Activated gamma-delta T cell (primary cell): ENCODE measurements around the gene KAT6B.
"Not testable (repeated sequence)": the region's sequence is repeated elsewhere in the genome, so short reads cannot be mapped to it uniquely, and the experiment has no call there.

Experiments
- DNase-seq: peaks from one replicate; lab custom pipeline; 2025; lab: John Stamatoyannopoulos, UW
- total RNA-seq, 2 donors: gene quantifications; one replicate each; lab custom pipeline; 2026; lab: John Stamatoyannopoulos, UW

KAT6B gene
- 72.7 to 100 reads per million in 2 donors for total RNA-seq

DNA sequence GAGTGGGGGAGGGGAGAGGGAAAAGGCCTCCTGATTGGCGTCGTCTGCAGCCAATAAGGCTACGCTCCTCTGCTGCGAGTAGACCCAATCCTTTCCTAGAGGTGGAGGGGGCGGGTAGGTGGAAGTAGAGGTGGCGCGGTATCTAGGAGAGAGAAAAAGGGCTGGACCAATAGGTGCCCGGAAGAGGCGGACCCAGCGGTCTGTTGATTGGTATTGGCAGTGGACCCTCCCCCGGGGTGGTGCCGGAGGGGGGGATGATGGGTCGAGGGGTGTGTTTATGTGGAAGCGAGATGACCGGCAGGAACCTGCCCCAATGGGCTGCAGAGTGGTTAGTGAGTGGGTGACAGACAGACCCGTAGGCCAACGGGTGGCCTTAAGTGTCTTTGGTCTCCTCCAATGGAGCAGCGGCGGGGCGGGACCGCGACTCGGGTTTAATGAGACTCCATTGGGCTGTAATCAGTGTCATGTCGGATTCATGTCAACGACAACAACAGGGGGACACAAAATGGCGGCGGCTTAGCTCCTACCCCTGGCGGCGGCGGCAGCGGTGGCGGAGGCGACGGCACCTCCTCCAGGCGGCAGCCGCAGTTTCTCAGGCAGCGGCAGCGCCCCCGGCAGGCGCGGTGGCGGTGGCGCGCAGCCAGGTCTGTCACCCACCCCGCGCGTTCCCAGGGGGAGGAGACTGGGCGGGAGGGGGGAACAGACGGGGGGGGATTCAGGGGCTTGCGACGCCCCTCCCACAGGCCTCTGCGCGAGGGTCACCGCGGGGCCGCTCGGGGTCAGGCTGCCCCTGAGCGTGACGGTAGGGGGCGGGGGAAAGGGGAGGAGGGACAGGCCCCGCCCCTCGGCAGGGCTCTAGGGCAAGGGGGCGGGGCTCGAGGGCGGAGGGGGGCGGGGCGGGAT, at the start of gene KAT6B:
TSS of gene KAT6B (plus strand) at position 459 of the 903 bp plus-strand sequence. CDS start 16,258 bp downstream, outside the sequence.
- DNase-seq: peak; percentile 95

DNA sequence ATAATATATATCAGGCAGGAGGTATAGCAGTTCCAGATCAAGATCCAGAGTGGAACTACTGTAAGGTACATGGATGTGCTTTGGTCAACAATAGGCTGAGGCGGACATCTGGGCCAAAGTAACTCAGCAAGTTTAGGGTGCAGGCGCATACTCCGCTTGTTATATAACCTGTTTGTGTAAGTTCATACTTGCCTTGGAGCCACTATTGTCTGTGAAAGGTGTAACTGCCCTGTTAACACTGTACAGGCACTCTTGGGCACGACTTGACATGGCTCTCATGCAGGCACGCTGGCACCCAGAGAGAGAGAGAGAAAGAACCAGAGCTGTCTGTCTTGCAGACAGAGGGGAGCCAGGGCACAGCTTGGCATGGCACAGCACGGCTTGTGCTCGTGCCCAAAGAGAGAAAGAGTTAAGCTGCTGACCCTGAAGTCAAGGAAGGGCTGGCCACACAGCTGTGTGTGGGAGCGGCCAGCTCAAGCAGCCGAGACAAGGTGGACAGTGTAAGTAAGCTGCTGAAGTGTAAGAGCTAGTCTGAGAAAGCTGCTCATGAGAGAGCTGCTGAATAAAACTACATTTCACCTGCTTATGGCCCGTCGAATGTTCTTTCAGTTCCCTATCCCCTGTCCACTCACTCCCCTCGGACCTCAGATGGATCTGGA, 47.8 kb upstream of the KAT6B start:
- no peak for DNase-seq

DNA sequence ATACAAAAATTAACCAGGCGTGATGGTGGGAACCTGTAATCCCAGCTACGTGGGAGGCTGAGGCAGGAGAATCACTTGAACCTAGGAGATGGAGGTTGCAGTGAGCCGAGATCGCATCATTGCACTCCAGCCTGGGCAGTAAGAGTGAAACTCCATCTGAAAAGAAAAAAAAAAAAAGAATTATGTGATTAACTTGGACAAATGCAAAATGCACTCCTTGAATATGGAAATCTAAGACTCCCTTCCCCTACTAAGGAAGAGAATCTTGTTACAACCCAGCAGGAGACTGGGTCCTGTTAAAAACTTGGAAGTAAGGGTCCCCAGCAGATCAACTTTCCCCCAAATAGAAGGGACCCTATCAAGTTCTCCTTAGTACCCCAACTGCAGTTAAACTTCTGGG, 44.5 kb upstream of the KAT6B start:
- not testable (repeated sequence) for DNase-seq

DNA sequence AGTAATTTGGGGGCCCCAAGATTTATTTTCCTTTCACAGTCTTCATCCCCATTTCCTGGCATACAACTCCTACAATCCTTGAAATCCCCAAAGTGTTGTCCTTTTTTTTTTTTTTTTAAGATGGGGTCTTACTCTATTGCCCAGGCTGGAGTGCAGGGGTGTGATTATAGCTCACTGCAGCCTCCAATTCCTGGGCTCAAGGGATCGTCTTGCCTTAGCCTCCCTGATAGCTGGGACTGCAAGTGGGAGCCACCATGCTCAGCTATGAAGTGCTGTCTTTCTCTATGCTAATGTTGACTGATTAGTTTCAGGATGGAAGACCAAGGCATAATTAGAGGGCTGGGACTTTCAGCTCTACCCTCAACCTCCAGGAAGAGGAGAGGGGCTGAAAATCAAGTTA, 41.9 kb upstream of the KAT6B start:
- DNase-seq: no peak

DNA sequence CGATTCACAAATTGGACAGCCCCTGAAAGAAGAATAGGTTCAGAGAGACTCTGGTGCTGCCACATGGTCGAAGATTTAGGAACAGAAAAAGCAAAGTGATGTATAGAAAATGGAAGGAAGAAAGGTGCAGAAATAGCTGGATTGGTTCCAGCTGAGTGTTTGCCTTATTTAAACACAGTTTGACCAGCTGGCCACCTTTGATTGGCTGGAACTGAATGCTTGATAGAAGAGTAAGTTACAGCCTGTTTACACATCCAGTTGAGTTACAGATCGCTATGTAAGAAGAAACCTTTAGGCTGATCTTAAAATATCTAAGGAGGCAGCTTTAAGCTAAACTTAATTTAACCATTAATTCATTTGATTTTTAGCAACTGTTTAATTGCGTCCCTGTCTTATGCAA, 40.3 kb upstream of the KAT6B start:
- DNase-seq: no peak

DNA sequence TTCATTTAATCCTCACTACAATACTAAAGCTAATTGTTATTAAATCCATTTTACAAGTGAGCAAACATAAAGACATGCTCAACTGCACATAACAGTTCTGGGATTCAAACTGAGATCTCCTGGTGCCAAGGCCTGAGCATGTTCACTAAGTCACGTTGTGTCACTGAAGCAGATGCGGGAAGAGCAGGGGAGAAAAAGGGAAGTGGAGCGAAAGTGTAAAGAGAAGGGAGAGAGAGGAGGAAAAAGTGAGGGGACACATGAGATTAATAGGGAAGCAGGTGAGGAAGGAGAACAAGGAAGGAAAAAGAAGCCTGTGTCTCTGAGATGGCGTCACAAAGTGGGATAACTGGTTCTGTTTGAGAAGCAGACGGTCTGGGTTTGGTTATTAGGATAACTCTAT, 38.9 kb upstream of the KAT6B start:
- no peak for DNase-seq

DNA sequence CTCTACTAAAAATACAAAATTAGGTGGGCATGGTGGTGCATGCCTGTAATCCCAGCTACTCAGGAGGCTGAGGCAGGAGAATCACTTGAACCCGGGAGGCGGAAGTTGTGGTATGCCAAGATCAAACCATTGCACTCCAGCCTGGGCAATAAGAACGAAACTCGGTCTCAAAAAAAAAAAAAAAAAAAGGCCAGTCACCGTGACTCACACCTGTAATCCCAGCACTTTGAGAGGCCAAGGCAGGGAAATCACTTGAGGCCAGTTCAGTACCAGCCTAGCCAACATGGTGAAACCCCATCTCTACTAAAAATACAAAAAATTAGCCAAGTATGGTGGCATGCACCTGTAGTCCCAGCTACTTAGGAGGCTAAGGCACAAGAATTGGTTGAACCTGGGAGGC, 34.4 kb upstream of the KAT6B start:
- not testable (repeated sequence) for DNase-seq

DNA sequence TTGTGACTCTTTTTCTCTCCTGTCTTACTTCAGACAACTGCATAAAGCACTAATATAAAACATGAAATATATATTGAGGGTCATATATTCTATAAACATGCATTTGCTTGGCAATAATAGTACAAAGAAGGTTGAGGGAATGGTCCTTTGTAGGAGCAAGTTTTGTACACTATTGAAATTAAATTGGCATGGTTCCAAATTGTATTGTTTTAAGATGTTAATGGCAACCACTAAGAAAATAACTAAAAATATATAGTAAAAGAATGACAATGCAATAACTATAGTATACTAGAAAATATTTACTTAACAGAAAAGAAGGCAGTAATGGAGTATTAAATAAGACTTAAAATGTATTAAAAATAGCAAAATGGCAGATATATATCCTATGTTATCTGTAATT, 33.7 kb upstream of the KAT6B start:
- no peak for DNase-seq

DNA sequence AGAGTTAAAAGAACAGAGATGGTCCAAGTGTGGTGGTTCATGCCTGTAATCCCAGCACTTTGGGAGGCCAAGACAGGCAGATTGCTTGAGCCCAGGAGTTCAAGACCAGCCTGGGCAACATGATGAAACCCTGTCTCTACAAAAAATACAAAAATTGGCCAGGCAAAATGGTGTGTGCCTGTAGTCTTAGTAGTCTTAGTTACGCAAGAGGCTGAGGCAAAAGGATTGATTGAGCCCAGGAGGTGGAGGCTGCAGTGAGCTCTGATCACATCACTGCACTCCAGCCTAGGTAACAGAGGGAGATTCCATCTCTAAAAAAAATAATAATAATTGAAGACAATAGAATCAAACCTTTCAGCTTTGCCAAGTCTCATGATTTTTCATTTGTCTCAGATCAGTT, 33.2 kb upstream of the KAT6B start:
- DNase-seq: not testable (repeated sequence)

DNA sequence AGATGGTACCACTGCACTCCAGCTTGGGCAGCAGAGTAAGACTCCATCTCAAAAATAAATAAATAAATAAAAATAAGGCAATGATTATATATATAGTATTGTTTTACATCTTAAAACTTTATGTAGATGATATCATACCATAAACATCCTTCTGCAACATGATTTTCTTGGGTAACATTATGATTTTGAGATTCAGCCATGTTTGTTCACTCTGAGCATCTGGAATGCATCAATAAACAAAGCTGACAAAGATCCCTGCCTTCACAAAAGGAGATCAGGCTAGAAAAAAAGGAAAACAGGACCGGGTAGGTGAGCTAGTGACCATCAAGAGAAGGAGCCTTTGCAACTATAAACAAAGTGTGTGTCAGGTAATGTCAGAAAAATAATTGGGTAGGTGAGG, 31.9 kb upstream of the KAT6B start:
- no peak for DNase-seq

DNA sequence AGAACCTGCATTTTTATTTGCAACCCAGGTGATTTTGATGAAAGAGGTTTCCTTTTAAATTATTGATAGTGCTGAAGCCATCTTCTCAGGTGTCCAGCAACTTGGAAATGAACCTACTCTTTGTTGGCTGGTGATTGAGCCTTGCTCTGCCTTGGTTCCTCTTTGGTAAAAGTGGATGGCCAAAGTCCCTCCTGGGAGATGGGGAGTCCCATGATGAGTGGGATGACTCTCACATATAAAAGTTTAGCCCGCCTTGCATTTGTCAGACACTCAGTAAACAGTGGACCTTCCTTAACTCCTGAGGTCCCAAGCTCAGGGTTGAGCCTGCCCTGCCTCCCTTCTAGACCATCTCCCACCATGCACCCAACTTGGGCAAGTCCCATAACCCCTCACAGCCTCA, 28.9 kb upstream of the KAT6B start:
- no peak for DNase-seq

DNA sequence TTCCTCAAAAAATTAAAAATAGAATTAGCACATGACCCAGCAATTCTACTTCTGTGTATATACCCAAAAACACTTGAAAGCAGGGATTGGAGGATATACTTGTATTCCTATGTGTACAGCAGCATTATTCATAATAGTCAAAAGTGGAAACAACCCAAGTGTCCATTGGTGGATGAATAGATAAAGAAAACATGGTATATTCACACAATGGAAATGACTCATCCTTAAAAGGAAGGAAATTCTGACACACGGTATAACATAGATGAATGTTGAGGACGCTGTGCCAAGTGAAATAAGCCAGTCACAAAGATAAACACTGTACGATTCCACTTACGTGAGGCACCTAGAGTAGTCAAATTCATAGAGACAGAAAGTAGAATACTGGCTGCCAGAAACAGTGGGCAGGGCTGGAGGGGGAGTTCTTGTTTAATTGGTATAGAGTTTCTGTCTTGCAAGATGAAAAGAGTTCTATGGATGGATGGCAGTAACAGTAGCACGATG, 26.6 kb upstream of the KAT6B start:
- no peak for DNase-seq

DNA sequence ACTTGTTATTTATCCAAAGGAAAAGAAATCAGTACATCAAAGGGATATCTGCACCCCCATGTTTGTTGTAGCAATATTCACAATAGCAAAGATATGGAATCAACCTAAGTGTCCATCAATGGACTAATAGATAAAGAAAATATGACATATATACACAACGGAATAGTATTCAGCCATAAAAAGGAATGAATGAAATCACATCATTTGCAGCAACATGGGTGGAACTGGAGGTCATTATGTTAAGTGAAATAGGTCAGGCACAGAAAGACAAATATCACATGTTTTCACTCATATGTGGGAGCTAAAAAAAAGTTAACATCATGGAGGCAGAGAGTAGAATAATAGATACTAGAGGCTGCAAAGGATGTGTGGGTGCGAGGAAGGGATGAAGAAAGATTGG, 25.0 kb upstream of the KAT6B start:
- no peak for DNase-seq

DNA sequence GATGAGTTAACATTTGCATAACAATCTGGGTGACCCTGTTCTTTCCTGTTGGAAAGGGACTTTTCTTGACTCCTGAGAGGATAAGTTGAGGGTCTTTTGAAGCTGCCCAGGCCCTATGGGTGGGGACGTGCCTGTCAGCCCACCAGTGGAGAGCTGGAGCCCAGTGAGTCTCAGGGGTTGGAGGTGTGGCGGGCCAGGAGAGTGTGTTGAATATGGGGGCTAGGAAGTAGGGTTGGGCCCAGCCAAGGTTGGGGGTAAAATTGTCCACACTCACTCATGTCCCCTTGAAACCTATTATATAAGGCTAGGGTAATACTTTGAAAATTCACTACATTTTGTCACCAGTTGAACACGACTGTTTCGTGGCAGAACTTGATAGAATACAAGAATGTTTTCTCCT, 17.9 kb upstream of the KAT6B start:
- DNase-seq: no peak

DNA sequence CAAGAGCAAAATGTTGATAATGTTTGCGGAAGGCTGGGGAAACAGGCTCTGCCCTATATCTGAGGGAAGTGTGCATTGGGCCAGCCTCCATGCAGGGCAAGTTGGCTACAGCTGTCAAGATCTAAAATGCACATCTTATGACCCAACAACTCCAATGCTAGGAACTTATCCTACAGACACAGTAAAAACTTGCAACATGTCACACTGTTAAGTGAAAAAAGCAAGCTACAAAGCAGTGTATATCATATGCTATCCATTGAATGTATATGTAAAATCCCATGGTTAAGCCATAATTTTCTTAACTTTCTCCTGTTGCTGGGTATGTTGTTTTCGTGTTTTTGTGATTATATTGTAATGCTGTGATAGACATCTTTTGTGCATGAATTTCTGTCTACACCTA, 16.3 kb upstream of the KAT6B start:
- DNase-seq: no peak

DNA sequence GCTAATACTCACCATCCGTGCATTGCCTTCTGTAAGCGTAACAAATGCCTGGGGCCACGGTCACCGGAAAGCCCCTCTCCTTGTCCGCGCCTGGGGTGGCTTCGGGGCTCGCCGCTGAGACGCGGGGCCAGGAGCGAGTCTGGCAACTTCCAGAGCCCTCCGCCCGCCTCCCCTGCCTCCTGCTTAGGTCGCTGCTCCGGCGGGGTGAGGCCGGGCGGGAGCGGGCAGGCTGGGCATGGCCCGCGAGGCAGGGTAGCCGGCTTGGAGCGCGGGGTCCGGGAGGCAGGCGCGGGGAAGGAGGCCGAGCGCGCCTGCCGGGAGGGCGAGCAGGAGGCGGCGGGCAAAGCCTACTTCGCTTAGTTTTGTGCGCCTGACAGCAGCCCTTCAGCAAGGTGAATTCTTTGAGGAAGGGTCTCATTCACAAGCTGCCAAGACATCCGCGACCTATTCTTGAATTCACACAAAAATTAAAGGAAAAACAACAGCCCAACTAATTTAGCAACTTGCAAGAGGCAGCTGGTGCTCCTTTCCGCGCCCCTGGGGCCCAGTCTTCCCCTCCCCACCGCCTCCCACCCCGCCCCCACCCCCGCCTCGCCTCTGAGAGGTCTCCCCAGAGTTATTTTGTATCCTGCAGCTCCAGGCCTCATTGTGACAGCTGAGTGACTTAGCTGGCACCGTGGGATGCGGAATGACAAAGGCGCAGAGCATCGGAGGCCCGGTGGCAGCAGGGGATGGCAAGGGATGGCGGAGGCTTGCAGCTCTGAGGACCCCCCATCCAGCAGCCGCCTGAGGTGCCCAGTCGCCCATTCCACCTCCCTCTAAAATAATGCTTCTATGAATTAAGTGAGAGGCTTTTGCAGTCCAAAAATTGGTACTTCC, 12.8 kb upstream of the KAT6B start:
- DNase-seq: no peak

DNA sequence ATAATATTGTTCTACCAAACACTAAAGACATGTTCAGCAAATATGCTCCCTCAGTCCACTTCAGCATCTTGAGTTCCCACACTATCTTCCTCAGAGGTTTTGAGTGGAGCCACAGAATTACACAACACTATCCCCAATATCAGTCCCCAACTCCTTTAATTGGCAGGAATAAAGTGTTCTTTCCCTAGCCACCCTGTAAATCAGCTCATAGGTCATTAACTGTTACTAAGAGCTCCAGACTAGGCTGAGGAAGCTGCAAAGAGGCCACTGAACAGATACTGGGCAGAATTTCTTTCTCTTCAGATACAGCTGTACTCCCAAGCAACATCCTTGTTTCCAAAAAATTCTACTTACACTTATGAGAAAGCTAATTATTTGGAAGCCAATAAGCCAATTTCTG, 11.6 kb upstream of the KAT6B start:
- no peak for DNase-seq

DNA sequence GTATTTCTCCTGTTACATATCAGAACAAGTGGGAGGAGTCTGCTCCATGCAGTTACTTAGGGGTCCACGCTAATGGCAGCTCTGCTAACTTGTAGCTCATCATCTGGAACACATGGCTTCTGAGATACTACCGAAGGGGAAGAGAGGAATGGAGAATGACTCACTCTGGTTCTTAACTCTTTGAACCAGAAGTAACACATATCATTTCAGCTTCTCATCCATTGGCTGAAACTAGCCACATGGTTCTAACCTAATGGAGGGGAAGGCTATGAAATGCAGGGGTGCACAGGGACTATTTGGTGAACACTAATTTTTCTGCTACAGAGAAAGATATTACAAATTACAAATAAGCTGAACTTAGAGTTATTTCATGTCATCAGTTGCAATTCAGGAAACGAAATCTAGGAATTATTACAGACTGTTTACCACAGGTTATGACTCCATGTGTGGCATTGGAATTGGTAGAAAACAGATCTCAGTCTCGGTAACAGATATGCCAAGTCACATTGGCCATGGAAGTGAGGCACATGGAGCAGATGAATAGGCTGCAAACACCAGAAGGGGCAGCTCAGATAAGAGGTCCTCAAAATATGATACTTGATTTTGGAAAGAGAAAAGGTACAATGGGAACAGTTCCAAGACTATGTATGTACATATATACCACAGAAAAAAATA, 9.4 kb upstream of the KAT6B start:
- no peak for DNase-seq

DNA sequence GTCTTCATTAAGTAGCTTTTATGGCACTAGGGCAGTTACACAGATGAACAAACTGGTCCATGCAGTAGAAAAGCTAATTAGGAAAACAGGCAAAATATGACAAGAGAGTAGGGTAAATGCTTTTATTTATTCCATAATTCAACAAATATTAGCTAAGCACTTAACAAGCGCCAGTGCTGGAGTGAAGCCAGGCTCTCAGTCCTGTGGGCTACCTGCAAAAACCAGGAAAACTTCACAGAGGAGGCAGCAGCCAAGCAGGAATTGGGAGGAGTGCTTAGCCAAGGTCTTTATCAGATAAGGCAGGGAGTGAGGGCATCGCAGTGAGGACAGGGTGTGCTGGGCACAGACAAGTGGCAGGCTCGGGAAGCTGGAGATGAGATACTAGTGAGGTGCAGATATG, 4.9 kb upstream of the KAT6B start:
- no peak for DNase-seq

DNA sequence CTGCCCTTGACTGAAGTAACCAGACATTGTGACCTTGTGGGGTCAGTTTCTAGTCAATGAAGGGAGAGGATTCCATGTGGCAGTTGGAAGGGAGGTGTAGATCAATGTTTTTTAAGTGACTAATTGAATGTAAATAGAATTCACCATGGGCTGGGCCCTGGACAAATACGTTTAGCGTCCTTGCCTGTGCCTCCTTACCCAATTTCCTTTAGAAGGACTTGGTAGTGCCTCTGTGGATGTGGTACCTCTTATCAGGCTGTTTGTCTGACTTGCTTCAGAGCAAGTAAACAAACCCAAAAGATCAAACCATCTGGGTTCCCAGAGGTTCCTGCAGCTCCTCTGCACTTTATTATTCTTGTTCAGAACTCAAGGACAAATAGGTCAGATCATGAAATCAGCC, 4.3 kb upstream of the KAT6B start:
- DNase-seq: no peak

DNA sequence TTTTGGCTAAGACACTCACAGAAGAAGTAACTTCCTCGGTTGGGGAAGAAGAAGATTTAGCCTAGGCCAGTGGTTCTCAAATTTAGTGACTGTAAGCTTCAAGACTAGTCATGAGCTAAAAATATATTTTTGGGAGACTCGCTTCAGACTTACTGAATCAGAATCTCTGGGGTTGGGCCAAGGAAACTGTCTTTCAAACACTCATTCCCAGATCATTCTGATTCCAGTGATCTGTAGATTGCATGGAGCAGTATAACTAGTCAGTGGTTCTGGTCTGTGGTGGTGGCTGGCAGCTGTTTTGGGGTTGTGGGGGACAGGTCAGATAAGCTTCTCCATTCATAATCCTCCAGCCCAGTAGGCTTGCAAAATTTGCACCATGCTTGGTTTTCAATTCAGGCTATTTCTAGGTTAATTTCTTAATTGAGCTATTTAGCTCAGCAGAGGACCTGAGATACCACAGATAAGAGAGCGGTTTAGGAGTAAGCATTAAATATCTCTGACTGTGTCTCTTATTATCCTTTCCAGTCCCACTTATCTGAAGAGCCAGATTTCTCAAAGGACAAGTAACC, 3.8 kb upstream of the KAT6B start:
- DNase-seq: no peak
